GM12875 (cell line): ENCODE results near the gene PPP1R9A.

Source experiments
- H3K4me3 ChIP-seq: one replicate; pipeline ENCODE4 v1.5.1; 2011; ENCODE audit warnings: low read depth, low read length, control low read depth
- TF ChIP-seq, protein P1 (sequence below): IDR thresholded peaks from 2 replicates; pipeline ENCODE4 v1.5.1; 2011; ENCODE audit warnings: low read depth, mild to moderate bottlenecking, control low read depth, inconsistent platforms, low read length, moderate library complexity, borderline replicate concordance; ENCODE audit not compliant: insufficient read depth

The PPP1R9A gene

DNA sequence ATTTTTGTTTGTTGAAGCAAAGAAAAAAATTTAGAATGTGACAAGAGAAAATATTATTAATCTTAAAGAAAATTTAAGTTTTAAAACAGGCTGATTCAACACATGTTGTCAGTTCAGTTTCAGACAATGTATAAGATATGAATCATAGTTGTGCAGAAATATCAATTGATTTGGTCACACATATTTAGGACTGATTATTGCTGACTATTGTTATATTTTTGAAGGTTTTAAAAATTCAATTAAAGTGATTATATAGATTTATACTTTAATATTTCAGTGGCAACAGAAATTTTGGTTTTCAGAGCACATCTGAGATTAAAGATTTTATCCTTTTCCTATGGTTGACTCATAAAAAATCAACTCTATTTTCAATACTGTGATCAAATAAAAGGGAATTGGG is 284.4 kb downstream of the PPP1R9A start:
- TF ChIP-seq, protein P1, sequence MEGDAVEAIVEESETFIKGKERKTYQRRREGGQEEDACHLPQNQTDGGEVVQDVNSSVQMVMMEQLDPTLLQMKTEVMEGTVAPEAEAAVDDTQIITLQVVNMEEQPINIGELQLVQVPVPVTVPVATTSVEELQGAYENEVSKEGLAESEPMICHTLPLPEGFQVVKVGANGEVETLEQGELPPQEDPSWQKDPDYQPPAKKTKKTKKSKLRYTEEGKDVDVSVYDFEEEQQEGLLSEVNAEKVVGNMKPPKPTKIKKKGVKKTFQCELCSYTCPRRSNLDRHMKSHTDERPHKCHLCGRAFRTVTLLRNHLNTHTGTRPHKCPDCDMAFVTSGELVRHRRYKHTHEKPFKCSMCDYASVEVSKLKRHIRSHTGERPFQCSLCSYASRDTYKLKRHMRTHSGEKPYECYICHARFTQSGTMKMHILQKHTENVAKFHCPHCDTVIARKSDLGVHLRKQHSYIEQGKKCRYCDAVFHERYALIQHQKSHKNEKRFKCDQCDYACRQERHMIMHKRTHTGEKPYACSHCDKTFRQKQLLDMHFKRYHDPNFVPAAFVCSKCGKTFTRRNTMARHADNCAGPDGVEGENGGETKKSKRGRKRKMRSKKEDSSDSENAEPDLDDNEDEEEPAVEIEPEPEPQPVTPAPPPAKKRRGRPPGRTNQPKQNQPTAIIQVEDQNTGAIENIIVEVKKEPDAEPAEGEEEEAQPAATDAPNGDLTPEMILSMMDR = no peak
- no peak overlapping the region for H3K4me3 ChIP-seq

DNA sequence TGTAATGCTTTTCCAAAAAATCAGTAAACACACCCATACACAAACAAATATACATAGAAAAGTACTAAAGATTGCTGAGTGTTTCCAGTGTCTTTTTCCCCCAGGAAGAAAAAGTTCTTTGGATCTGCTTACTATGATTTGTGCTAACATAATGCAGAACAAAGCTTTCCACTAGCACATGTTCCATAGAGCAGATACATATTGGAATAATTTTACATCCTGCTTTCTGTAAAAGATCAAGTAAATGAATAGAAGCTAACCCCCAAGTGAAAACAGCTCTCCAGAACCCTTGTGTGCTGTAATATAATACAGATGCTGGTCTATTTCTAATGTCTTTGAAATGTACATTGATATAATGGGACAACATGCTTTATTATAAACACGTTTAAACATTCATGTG is 291.5 kb downstream of the PPP1R9A start:
- TF ChIP-seq, protein P1 = no peak

DNA sequence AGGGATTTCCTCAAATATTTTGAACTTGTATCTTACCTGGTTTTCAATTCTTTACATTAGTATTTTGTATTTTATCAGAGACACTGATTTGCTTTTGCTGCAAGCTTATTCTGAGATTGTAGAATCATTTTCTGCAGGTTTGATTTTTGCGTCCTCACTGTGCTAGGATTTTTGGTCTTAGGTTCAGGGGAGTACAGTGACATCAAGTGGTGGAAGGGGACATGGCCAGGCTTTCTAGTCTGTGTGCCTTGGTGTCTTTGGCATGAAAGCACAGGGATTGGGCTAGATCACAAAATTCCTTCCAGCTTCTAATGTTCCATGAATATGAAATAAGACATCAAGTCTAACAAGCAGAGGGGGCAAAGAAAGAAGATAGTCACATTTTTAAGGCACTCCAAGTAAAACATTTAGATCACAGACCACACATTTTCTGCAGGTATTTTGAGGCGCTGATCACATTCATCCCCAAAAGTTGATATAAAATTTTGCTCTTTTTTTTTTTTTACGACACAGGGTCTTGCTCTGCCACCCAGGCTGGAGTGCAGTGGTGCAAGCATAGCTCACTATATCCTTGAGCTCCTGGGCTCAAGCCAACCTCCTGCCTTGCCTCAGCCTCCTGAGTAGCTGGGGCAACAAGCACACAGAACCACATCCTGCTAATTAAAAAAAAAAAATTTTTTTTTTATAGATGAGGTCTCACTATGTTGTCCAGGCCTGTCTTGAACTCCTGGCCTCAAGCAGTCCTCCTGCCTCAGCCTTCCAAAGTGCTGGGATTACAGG is 292.6 kb downstream of the PPP1R9A start:
- H3K4me3 ChIP-seq = no peak overlapping the region
- TF ChIP-seq, protein P1 = peak; percentile 64; the same call in 1 of the 2 replicates

More for the DNA sequence above, 291.5 kb downstream of the PPP1R9A start:
- no peak overlapping the region for H3K4me3 ChIP-seq

DNA sequence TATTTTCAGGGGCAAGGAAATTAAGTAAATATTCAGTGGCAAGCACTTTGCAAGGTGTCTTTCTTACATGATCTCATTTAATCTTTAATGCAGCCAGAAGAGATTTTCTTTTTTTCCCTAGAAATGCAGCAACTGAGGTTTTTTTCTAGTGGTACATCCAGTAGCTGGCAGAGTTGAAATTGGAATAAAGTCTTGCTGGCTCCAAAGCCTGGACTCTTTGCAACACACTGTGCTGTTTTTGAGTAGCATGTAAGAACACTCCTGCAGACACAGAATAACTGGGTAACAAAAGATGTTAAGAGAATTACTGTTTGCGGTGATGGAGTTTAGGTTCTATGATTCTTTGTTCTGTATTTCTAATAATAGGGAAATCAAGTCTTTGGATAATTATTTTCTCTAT is 293.3 kb downstream of the PPP1R9A start:
- TF ChIP-seq, protein P1 = no peak
- no peak overlapping the region for H3K4me3 ChIP-seq

DNA sequence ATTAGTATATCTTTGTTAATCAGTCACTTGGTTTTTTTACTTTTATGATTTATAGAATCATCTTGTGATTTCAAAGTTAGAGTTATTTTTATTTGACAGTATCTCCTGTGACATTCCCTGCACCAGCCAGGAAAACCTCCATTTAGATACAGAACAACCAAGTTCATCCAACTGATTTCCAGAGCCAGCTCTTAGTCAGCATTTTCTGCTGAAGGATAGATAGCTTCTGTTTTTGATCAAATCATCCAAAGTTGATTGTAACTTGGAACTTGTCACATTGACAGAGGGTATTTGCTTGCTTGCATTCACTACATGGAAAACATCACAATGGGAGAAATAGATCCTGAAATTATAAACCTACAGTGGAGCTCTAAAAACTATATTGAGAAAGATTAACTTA is 294.3 kb downstream of the PPP1R9A start:
- no peak overlapping the region for H3K4me3 ChIP-seq
- TF ChIP-seq, protein P1 = no peak

DNA sequence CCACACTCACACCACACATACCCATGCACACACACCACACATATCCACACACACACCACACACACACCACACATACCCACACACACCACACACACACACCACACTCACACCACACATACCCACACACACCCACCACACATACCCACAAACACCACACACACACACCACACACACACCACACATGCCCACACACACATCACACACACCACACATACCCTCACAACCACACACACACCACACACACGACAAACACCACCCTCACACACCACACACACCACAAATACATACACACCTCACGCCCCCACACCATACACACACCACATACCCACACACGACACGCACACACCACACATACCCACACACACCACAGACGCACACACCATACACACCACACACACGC is 297.2 kb downstream of the PPP1R9A start:
- H3K4me3 ChIP-seq = no peak overlapping the region
- TF ChIP-seq, protein P1 = no peak

DNA sequence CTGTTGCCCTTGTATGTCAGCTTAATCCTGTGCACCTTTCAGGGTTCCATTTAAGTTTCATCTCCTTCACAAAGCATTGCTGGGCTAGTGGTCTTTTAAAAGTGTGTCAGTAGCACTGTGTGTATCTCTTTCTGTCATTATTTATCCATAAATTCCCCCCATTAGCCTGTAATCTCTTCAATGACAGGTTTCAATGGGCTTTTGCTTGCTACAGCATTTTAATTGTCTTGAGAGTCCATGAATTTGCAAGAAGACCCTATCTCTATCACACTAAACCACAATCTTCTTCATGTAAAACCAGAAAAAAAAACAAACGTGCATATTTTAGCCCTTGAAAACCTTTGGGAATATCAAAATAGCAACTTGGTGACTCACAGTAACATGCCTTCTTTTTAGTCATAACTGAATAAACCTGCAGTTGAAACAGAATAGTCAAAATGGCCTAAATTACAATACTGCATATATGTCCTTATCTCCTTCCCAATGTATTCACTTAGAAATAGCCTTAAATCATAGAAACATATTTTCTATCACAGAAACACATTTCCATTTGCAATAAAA is 298.4 kb downstream of the PPP1R9A start:
- TF ChIP-seq, protein P1 = no peak
- no peak overlapping the region for H3K4me3 ChIP-seq
